Skeletal muscle tissue (tissue), 4 donors: ENCODE data around the gene FSTL1. TPM values are rescaled to one million over a fixed set of nuclear protein-coding genes. Genes with fewer than 3 reads are reported as not detected.

Experiments used
- H3K27ac ChIP-seq: one replicate; pipeline ENCODE4 v1.7.0; 2013; ENCODE audit warnings: mild to moderate bottlenecking, low read depth, low read length, inconsistent platforms
- H3K27me3 ChIP-seq, 3 donors: one replicate each; pipeline ENCODE4 v1.7.0; 2013; ENCODE audit warnings: low read length in 3 of 3; ENCODE audit not compliant: control insufficient read depth in 3 of 3, insufficient read depth in 3 of 3
- H3K36me3 ChIP-seq, 3 donors: one replicate each; pipeline ENCODE4 v1.7.0; 2013; ENCODE audit warnings: low read length in 3 of 3; ENCODE audit not compliant: control insufficient read depth in 3 of 3, insufficient read depth in 3 of 3
- H3K4me1 ChIP-seq, 3 donors: one replicate each; pipeline ENCODE4 v1.7.0; 2013; ENCODE audit warnings: low read length in 3 of 3, mild to moderate bottlenecking in 3 of 3; ENCODE audit not compliant: control insufficient read depth in 3 of 3, insufficient read depth in 3 of 3
- H3K4me3 ChIP-seq, 3 donors: one replicate each; pipeline ENCODE4 v1.7.0; 2013; ENCODE audit warnings: low read length in 3 of 3
- H3K9ac ChIP-seq, 3 donors: one replicate each; pipeline ENCODE4 v1.7.0; 2013; ENCODE audit warnings: low read length in 3 of 3, mild to moderate bottlenecking in 3 of 3, moderate library complexity in 2 of 3, low read depth in 1 of 3
- H3K9me3 ChIP-seq, 3 donors: one replicate each; pipeline ENCODE4 v1.7.0; 2013; ENCODE audit warnings: low read length in 3 of 3; ENCODE audit not compliant: control insufficient read depth in 3 of 3
- total RNA-seq: library from RNA; depleted of rRNA; stranded (reverse); fragments of >200 nt; gene quantifications from one replicate; pipeline ENCODE4 v1.2.3, GENCODE V29; 2014
- donor health status: Osteomylitis.

The FSTL1 gene
- total RNA-seq, 1 donor from 2014 or later: 377 TPM

DNA sequence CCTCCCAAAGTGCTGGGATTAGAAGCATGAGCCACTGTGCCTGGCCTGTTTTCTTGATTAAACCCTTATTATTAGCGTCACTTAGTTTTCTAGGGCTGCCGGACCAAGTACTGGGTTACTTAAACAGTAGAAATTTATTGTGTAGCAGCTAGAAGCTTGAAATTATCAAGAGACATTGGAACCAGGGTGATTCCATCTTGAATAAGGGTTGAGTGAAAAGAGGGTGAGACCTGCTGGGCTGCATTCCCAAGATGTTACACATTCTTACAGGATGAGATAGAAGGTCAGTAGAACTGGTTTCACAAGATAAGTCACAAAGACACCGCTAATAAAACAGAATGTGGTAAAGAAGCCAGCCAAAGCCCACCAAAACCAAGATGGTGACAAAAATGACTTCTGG lies 18.6 kb upstream of the FSTL1 start:
- no peak overlapping the region for H3K9ac ChIP-seq
- H3K4me1 ChIP-seq: no peaks in the 10 kb centered on the region
- H3K9me3 ChIP-seq: no peaks in the 10 kb centered on the region
- H3K27ac ChIP-seq: no peak overlapping the region
- no peak overlapping the region for H3K4me3 ChIP-seq
- H3K36me3 ChIP-seq: no peaks in the 10 kb centered on the region
- peaks cover 0 to 3% (median 0%) of the 10 kb centered on the region in 3 donors for H3K27me3 ChIP-seq

DNA sequence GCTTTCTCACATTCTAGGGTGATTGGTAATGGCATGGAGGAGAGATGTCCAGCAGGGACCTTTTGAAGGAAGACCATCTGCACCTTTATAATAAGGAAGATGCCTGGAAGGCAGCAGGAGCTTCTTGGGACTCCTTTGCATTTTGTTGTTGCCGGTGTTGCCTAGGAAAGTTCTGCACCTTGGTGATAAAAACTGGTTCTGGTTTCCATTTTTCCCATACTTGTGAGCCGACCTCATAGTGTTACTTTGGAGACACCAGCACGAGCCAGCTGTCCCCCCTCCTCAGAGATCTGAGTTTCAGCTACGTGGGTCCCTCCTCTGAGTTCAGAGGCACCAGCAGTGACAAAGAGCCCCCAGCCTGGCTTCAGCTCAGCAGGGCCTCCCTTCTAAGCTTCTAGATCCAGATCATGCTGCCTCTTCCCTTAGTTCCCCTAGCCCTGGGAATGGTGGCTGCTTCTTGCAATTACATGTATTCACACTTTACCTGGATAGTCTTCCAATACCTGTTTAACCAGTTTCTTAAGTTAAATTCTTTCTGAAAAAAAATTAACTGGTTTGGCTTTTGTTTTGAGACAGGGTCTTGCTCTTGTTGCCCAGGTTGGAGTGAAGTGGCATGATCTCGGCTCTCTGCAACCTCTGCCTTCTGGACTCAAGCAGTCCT lies 18.0 kb upstream of the FSTL1 start:
- H3K27ac ChIP-seq: no peak overlapping the region
- peaks cover 0 to 3% (median 0%) of the 10 kb centered on the region in 3 donors for H3K27me3 ChIP-seq
- H3K36me3 ChIP-seq: no peaks in the 10 kb centered on the region
- no peak overlapping the region for H3K9ac ChIP-seq
- H3K4me1 ChIP-seq: no peaks in the 10 kb centered on the region
- no peaks in the 10 kb centered on the region for H3K9me3 ChIP-seq
- no peak overlapping the region for H3K4me3 ChIP-seq

DNA sequence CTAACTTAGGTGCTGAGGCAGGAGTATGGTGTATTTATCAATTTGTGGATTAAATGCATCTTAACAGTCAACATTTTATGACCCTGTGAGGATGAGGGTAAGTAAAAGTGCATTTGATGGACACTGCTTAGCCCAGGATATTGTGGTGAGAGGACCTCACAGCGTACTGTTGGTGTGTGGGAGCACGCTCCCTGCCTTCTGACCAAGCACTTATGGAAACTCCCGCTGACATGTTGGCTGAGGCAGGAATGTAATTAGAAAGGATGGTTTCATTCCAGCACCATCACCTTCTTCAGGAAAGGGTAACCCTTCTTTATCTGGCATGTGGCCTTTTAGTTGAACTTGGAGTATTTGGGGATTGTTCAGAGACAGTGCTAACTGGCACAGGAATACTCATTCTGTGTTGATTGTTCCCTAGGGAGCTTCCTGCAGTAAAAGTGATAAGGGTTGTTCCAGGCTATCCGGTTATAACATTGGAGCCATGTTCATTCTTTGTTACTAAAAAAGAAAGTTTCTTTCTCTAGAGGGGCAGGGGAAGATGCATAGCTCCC lies 11.7 kb upstream of the FSTL1 start:
- Histone ChIP-seq H3K4me1 (peaks cover 0 to 2% (median 0%) of the 10 kb centered on the region in 3 donors), H3K27me3 (peaks cover 0 to 4% (median 2%) of the 10 kb centered on the region in 3 donors), H3K27ac (no peak overlapping the region), H3K36me3 (no peaks in the 10 kb centered on the region), H3K9ac (no peak overlapping the region), H3K4me3 (no peak overlapping the region), H3K9me3 (no peaks in the 10 kb centered on the region)

DNA sequence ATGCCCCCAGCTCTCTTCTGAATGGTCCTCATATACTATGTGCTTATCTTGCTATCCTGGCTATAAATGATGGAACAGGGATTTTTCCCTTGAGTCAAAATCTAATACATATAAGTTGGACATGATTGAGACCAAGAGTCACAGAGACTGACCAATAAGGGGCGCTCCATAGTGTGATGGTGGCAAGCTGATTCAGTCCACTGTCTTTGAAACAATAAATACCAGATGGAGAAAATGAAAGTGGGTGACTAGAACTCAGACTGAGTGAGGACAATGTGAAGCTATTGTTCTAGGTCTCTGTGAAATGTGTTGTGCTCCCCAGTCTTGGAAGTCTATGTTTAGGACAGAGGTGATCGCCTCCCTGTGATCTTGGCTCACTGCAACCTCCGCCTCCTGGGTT lies 10.6 kb upstream of the FSTL1 start:
- Histone ChIP-seq H3K27me3 (peaks cover 0 to 4% (median 2%) of the 10 kb centered on the region in 3 donors), H3K27ac (no peak overlapping the region), H3K4me3 (no peak overlapping the region), H3K4me1 (peaks cover 0 to 2% (median 0%) of the 10 kb centered on the region in 3 donors), H3K9me3 (no peaks in the 10 kb centered on the region), H3K36me3 (no peaks in the 10 kb centered on the region), H3K9ac (no peak overlapping the region)

DNA sequence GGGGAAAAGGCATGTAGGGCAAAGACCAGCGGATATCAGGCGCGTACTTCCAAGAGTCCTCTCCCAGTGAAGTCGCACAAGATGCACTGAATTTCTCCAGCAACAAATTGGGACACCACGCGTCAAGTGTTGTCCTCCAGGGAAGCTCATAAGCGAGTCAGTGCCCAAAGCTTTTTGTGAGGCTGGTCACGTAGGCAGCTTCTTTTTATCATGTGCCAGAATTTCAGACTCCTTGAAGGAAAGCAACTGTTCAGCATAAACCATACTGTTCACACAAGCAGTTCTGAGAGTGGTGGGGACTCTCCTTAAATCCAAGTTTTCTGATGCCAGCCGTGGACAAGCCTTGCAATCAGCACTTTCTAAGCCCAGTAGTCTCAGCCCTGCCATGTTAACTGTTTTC lies 10.1 kb upstream of the FSTL1 start:
- Histone ChIP-seq H3K27me3 (peaks cover 0 to 4% (median 2%) of the 10 kb centered on the region in 3 donors), H3K9ac (no peak overlapping the region), H3K4me3 (no peak overlapping the region), H3K36me3 (no peaks in the 10 kb centered on the region), H3K9me3 (no peaks in the 10 kb centered on the region), H3K4me1 (peaks cover 0 to 2% (median 0%) of the 10 kb centered on the region in 3 donors), H3K27ac (no peak overlapping the region)

DNA sequence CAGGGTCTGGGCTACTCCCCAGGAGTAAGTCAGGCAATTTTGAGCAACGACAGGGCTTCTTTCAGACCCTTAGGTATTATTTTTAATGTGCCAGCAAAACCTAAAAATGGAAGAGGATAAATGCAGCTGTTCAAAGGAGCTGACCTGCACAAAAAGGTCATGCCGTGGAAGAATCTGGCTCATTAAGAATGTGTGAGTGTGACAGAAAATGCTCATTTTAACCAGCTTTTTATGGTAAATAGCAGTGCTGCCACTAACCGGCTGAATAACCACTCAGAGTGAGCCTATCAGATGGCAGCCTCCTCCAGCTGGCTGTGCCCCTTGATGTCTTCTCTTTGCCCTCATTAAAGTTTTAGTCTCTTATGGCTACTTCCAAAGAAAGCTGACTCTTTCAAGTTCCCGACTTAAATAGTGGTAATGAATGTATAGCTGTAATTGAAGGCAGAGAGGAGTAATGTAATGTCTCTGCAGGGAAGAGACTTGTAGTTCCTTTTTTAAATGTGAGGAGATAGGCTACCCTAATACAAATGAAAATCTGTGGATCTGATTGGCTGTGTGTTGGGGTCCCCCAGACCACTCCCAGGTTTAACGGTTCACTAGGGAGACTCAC lies 9.5 kb upstream of the FSTL1 start:
- no peaks in the 10 kb centered on the region for H3K36me3 ChIP-seq

DNA sequence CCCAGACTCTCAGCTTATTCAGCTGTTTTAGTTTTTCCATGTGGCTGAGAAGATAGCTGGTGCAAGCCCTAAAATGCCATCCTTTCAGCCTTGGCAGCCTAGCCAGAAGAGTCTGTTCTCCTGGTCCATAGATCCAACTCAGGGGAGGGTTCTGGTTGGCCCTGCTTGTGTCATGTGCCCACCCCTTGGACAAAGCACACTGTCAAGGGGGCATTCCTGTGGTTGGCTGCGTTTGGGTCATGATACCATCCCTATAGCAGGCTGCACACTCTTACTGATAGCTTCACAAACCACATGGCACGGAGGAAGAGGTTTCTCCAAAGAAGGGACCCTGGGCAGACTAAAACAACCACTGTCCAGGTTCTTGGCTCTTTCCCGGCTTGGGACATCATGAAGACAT lies 8.4 kb upstream of the FSTL1 start:
- Histone ChIP-seq H3K27me3 (peaks cover 0 to 4% (median 2%) of the 10 kb centered on the region in 3 donors), H3K9me3 (no peaks in the 10 kb centered on the region), H3K36me3 (no peaks in the 10 kb centered on the region), H3K9ac (no peak overlapping the region), H3K4me3 (no peak overlapping the region), H3K27ac (no peak overlapping the region), H3K4me1 (peaks cover 0 to 2% (median 0%) of the 10 kb centered on the region in 3 donors)

More for the DNA sequence above, 9.5 kb upstream of the FSTL1 start:
- Histone ChIP-seq H3K27ac (no peak overlapping the region), H3K9ac (no peak overlapping the region), H3K4me3 (no peak overlapping the region), H3K27me3 (peaks cover 0 to 4% (median 2%) of the 10 kb centered on the region in 3 donors), H3K4me1 (peaks cover 0 to 2% (median 0%) of the 10 kb centered on the region in 3 donors), H3K9me3 (no peaks in the 10 kb centered on the region)

DNA sequence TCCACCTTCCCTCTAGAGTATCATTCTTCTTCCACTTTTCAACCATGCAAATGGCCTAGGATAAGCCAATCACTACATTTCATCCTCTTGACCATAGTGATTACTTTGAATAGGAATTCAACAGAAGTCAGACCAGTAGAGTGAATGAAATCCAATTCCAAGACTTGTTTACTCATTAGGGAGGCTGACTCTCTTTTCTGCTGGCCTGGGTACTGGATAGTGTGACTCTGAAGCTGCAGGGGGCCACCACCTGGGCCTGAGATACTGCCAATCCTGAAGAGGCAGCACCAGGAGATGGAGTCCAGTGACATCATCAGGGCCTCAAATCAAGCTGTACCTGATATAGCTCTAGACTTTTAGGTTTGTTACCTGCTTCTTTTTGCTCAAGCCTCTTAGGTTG lies 7.0 kb upstream of the FSTL1 start:
- H3K27me3 ChIP-seq: peaks cover 0 to 4% (median 2%) of the 10 kb centered on the region in 3 donors
- peaks cover 0 to 2% (median 0%) of the 10 kb centered on the region in 3 donors for H3K4me1 ChIP-seq
- no peaks in the 10 kb centered on the region for H3K9me3 ChIP-seq
- H3K4me3 ChIP-seq: no peak overlapping the region
- no peak overlapping the region for H3K27ac ChIP-seq
- no peak overlapping the region for H3K9ac ChIP-seq
- H3K36me3 ChIP-seq: no peaks in the 10 kb centered on the region

DNA sequence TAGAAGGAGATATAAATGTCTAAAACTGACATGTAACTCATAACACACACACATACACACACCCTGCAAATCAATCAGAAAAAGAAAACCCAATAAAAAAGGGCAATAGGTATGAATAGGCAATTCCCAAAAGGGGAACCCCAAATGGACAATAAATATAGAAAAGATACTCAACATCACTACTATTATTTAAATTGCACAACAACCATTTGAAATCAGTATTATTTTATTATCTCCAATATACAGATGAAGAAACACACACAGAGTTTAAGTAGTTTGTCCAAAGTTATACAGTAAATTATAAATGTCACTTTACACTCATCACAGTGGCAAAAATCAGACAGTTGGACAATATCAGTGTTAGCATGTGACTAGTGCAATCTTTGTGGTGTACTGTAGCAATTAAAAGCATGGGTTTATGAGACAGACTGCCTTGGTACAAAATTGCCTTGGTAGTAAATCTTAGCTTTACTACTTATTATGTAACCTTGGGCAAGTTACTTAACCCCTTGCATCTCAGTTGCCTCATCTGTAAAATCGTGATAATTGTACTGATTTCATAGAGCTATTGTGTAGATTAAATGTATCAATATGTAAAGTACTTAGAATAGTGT lies 3.4 kb upstream of the FSTL1 start:
- Histone ChIP-seq H3K4me3 (no peak overlapping the region), H3K27me3 (peaks cover 0 to 11% (median 5%) of the 10 kb centered on the region in 3 donors), H3K27ac (no peak overlapping the region), H3K9ac (no peak overlapping the region), H3K36me3 (no peaks in the 10 kb centered on the region), H3K9me3 (no peaks in the 10 kb centered on the region), H3K4me1 (peaks cover 0 to under 1% (median 0%) of the 10 kb centered on the region in 3 donors)

DNA sequence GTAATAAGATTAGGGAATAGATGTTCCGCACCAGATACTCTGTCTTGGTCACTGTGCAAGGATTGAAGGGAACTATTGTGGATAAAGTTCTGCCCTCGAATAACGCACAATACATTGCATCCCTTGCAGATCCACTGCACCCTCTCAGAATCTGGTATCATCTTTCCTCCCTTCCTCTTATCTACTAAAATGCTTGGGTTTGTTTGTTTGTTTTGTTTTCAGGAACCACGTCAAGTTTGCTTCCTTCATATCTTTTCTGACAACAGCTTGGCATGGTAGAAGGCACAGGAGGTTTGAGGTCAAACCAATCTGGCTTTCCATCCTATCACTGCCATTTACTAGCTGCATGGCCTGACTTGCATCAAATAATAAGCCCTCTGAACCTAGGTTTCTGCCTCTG lies 2.0 kb upstream of the FSTL1 start:
- H3K9ac ChIP-seq: no peak overlapping the region
- H3K4me3 ChIP-seq: no peak overlapping the region
- H3K36me3 ChIP-seq: no peaks in the 10 kb centered on the region
- H3K9me3 ChIP-seq: no peaks in the 10 kb centered on the region
- peaks cover 0 to 11% (median 5%) of the 10 kb centered on the region in 3 donors for H3K27me3 ChIP-seq
- H3K4me1 ChIP-seq: peaks cover 0 to 9% (median 2%) of the 10 kb centered on the region in 3 donors
- H3K27ac ChIP-seq: no peak overlapping the region
